NT2/D1 (cell line): ENCODE results near the gene ANXA10.

Experiments used
- SUZ12 ChIP-seq: IDR thresholded peaks from 2 replicates; pipeline ENCODE4 v1.6.1; 2011; ENCODE audit not compliant: insufficient read length, insufficient read depth; ENCODE audit errors: extremely low read depth
- YY1 ChIP-seq: IDR thresholded peaks from 2 replicates; pipeline ENCODE4 v1.6.1; 2011; ENCODE audit not compliant: insufficient read length, insufficient read depth
- ZNF274 ChIP-seq: IDR thresholded peaks from 2 replicates; pipeline ENCODE4 v1.6.1; 2011; ENCODE audit warnings: mild to moderate bottlenecking, low read depth, low read length

- TF ChIP-seq ZNF274 (no peak), YY1 (no peak), SUZ12 (no peak)
Measured at GRCh38 chr4:168154546-168155277, 62.4 kb downstream of the ANXA10 start.
